ENCODE data around the gene SLC22A5. TPM values are rescaled to one million over a fixed set of nuclear protein-coding genes. Genes with fewer than 3 reads are reported as not detected.

Gene SLC22A5
- total RNA-seq, 1 experiment from 2014 or later: 0.47 TPM

DNA sequence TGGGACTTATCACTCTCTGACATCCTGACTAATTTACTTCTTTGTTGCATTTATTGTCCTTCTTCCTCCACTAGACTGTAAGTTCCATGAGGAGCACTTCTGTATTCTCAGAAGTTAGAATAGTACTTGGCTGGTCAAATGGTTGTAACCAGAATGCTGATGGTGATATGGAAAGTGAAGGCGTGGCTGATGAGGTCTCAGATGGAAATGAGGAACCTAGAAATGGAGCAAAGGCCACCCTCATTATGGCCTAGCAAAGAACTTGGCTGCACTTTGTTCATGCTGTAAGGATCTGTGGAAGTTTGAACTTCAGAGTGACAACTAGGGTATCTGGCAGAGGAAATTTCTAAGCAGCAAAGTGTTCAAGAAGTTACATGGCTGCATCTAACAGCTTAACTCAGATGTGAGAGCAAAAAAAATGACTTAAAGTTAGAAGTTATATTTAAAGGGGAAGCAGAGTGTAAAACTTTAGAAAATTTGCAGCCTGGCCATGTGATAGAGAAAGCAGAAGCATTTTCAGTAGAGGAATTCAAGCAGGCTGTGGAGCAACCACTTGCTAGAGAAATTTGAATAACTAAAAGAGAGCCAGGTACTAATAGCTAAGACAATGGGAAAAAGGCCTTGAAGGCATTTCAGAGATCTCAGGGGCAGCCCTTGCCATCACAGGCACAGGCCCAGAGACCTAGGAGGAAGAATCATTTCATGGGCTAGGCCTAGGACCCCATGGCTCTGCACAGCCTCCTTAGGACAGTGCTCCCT lies 14.9 kb upstream of the SLC22A5 start:
- Histone ChIP-seq H3K27me3 (peaks cover 8% of the 10 kb centered on the region; the same call in 1 of the 2 replicates), H3K36me3 (no peaks in the 10 kb centered on the region), H3K4me1 (no peaks in the 10 kb centered on the region), H3K9me3 (replicated peaks) (peaks cover 7% of the 10 kb centered on the region; the same call in 1 of the 2 replicates), H3K27ac (no peak overlapping the region), H3K4me3 (no peak overlapping the region)
- DNase-seq: no peak

DNA sequence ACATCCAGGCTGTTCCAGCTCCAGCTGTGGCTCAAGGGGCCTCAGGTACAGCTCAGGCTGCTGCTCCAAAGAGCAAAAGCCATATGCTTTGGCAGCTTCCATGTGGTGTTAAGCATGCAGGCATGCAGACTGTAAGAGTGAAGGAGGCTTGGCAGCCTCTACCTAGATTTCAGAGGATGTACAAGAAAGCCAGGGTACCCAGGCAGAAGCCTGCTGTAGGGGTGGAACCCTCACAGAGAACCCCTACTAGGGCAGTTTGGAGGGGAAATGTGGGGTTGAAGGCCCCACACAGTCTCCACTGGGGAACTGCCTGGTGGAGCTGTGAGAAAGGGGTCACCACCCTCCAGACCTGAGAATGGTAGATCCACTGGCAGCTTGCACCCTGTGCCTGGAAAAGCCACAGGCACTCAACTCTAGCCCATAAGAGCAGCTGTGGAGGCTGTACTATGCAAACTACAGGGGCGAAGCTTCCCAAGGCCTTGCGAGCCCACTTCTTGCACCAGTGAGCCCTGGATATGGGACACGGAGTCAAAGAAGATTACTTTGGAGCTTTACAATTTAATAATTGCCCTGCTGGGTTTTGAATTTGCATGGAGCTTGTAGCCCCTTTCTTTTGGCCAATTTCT lies 14.3 kb upstream of the SLC22A5 start:
- DNase-seq: no peak
- H3K36me3 ChIP-seq: no peaks in the 10 kb centered on the region
- H3K27me3 ChIP-seq: peaks cover 8% of the 10 kb centered on the region; the same call in 1 of the 2 replicates
- no peak overlapping the region for H3K27ac ChIP-seq
- no peak overlapping the region for H3K4me3 ChIP-seq
- peaks cover 5% of the 10 kb centered on the region; the same call in 1 of the 2 replicates for H3K9me3 ChIP-seq (replicated peaks)
- H3K4me1 ChIP-seq: no peaks in the 10 kb centered on the region

DNA sequence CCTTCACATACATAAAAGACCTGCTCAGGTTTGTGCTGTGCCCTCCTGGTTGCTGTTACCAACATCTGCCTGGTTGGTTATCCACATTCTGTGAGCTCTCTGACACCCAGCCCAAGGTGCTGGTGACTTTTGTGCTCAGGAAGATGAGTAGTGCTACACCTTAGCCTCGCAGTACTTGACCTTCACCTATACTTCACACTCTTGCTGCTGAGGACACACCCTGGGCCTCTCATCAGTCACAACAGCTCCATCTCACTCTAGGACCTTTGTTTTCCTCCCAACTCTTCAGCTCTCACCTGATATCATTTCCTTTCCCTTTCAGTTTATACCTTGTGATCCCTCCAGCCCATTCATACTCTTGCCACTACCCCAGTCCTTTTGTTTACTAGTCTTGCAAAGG lies 10.7 kb upstream of the SLC22A5 start:
- H3K4me1 ChIP-seq: 0 out of 2 replicates have a peak, but pooled peaks cover 4% of the 10 kb centered on the region
- no peak for DNase-seq
- no peak overlapping the region for H3K27ac ChIP-seq
- peaks cover 5% of the 10 kb centered on the region; the same call in 1 of the 2 replicates for H3K9me3 ChIP-seq (replicated peaks)
- no peaks in the 10 kb centered on the region for H3K36me3 ChIP-seq
- H3K4me3 ChIP-seq: no peak overlapping the region
- peaks cover 6% of the 10 kb centered on the region; the same call in 1 of the 2 replicates for H3K27me3 ChIP-seq

DNA sequence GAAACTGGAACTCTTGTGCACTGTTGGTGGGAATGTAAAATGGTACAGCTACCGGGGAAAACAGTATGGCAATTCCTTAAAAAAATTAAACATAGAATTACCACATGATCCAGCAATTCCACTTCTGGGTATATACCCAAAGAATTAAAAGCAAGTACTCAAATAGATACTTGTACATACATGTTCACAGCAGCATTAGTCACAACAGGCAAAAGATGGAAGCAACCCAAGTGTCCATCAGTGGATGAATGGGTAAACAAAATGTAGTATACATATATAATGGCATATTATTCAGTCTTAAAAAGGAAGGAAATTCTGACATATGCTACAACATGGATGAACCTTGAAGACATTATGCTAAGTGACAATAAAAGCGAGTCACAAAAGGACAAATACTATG lies 7.4 kb upstream of the SLC22A5 start:
- no peak for DNase-seq
- H3K4me3 ChIP-seq: no peak overlapping the region
- H3K9me3 ChIP-seq (replicated peaks): no peaks in the 10 kb centered on the region; the same call in 1 of the 2 replicates
- no peaks in the 10 kb centered on the region for H3K27me3 ChIP-seq
- H3K4me1 ChIP-seq: peaks cover 12% of the 10 kb centered on the region; the same call in 1 of the 2 replicates
- H3K27ac ChIP-seq: no peak overlapping the region
- H3K36me3 ChIP-seq: no peaks in the 10 kb centered on the region

DNA sequence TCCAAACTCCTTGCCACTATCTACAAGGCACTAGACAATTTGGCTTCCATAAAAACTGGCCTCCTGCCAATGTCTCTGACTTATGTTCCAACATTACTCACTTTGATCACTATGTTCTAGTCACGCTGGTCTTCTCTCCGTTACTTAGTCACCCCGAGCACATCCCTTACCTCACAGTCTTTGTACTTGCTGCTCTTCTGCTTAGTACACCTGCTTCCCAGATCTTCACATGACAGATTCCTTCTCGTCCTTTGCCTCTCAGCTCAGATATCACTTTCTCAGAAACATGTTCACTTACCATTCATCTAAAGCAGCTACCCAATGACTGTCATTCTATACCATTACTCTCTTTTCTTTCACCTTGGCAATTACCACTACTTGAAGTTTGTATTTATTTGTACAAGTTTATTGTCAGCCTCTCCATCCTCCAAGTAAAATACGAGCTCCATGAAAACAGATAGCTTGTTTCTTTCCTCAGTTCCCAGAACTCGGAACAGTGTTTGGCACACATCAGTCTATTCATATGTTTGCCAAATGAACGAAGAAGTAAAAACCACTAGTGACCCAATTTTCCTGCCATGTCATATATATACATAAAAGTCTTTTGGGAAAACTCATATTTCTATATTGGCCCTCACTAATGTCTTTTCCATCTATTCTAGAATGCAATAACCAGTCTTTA lies 5.9 kb upstream of the SLC22A5 start:
- no peaks in the 10 kb centered on the region for H3K27me3 ChIP-seq
- no peak overlapping the region for H3K27ac ChIP-seq
- peaks cover 12% of the 10 kb centered on the region; the same call in 1 of the 2 replicates for H3K4me1 ChIP-seq
- no peaks in the 10 kb centered on the region for H3K36me3 ChIP-seq
- peak; percentile 34 to 57 for DNase-seq
- H3K9me3 ChIP-seq (replicated peaks): no peaks in the 10 kb centered on the region; the same call in 1 of the 2 replicates
- H3K4me3 ChIP-seq: no peak overlapping the region

DNA sequence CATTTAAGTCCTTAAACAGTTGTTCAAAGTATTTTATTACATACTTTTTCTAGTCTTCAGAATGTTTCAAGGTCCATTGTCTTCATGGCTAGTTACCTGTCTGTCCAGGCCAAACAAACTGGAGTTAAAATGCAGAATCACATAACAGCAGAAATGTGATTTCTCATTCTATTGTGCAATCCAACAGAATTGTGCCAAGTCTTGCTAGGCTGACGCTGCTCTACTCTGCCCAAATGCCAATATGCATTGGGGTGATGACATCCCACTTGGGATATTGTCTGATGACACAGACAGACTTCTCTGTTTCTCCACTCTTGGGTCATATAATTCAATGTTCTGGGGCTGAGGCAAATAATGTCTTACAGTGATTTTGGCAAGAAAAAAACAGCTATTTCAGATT lies 5.2 kb upstream of the SLC22A5 start:
- Histone ChIP-seq H3K27me3 (no peaks in the 10 kb centered on the region), H3K4me1 (peaks cover 12% of the 10 kb centered on the region; the same call in 1 of the 2 replicates), H3K27ac (no peak overlapping the region), H3K9me3 (replicated peaks) (no peaks in the 10 kb centered on the region; the same call in 1 of the 2 replicates), H3K4me3 (no peak overlapping the region), H3K36me3 (no peaks in the 10 kb centered on the region)
- DNase-seq: no peak

DNA sequence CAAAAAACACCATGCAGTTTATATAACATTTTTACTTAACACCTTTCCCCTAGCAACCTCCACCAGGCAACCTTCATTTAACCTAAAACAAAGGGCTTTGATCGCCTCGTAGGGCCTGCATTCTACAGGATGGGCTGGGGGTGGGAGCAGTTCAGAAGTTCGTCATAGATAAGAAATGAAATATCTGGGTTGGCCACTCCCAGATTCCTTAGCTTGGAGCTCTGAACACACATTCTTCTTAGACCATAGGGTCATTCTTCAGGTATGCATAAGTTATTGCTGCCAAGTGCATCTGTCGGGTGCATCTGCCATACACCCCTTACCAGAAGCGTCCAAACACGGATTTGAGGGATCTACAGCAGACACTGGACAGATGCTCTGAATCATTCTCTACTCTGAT lies 4.3 kb upstream of the SLC22A5 start:
- no peaks in the 10 kb centered on the region for H3K9me3 ChIP-seq (replicated peaks)
- H3K4me3 ChIP-seq: no peak overlapping the region
- H3K36me3 ChIP-seq: no peaks in the 10 kb centered on the region
- peak; percentile 29 to 39 for DNase-seq
- peaks cover 12% of the 10 kb centered on the region; the same call in 1 of the 2 replicates for H3K4me1 ChIP-seq
- H3K27ac ChIP-seq: peak overlapping the region; percentile 27
- no peaks in the 10 kb centered on the region for H3K27me3 ChIP-seq

DNA sequence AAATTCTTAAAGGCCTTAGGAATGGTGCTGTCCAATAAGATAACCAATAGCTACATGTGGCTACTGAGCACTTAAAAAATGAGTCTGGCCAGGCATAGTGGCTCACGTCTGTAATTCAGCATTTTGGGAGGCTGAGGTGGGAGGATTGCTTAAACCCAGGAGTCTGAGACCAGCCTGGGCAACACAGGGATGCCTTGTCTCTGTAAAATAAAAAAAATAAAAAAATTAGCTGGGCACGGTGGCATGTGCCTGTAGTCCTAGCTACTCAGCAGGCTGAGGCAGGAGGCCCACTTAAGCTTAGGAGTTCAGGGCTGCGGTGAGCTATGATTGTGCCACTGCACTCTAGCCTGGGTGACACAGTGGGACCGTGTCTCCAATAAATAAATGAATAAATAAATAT lies 1.3 kb upstream of the SLC22A5 start:
- no peaks in the 10 kb centered on the region for H3K27me3 ChIP-seq
- no peak for DNase-seq
- H3K4me3 ChIP-seq: no peak overlapping the region
- H3K27ac ChIP-seq: no peak overlapping the region
- H3K36me3 ChIP-seq: no peaks in the 10 kb centered on the region
- H3K9me3 ChIP-seq (replicated peaks): no peaks in the 10 kb centered on the region
- peaks cover 18% of the 10 kb centered on the region; the same call in 1 of the 2 replicates for H3K4me1 ChIP-seq

DNA sequence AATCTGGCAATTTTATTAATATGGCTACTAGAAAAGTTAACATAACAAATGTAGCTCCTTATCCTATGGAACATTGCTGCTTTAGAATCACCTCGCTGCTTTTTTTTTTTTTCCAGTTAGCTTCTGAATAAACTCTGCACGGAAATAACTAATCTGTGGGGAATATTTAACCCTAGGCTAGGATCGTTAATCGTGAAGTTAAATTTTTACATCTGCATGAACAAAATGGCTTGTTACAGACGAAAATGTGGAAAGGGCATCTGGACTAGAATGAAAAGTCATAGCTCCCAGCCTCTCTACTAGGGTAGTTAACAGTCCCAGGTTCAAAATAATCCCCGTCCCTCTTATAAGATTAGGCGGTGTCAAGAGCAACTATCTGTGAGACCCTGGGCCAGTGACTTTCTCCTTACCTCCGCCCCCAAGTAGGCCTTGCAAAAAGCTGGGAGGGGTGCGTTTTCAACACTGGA lies 470 bp upstream of the SLC22A5 start:
- Histone ChIP-seq H3K27ac (no peak overlapping the region; the same call in 1 of the 2 replicates), H3K4me1 (peaks cover 15% of the 10 kb centered on the region; the same call in 1 of the 2 replicates)

DNA sequence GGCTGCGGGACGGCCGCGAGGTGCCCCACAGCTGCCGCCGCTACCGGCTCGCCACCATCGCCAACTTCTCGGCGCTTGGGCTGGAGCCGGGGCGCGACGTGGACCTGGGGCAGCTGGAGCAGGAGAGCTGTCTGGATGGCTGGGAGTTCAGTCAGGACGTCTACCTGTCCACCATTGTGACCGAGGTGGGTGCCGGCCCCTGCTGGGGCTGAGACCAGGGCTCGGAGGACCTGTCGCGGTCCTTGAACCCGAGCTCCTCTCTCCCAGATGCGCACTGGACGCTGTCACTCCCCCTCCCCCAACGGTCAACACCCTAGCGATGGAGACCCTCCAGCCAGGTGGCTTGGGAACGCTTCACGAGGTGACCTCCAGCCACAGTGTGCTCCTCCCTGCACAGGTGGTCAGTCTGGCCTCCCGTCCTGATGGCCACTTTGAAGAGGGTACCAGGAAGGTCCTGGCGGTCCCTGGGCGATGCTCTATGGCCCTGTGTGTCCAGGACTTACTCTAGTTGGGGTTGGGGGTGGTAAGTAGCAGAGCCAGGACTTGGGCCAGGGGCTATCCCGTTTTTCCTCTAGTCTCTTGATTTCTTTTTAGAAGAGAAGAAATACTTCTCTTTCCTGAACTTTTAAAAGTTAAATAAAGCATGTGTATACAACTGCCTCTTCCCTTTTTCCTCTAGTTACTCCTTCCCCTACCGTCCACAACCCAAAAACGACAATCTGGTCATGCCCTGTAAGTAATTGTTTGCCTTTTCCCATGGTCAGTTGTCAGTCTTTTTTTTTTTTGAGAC lies 866 bp downstream of the SLC22A5 start:
- H3K9me3 ChIP-seq (replicated peaks): no peaks in the 10 kb centered on the region
- no peak overlapping the region for H3K27ac ChIP-seq
- DNase-seq: no peak
- H3K36me3 ChIP-seq: no peaks in the 10 kb centered on the region
- no peak overlapping the region for H3K4me3 ChIP-seq
- H3K4me1 ChIP-seq: peaks cover 7% of the 10 kb centered on the region; the same call in 1 of the 2 replicates
- H3K27me3 ChIP-seq: no peaks in the 10 kb centered on the region

More for the DNA sequence above, 470 bp upstream of the SLC22A5 start:
- Histone ChIP-seq H3K27me3 (no peaks in the 10 kb centered on the region), H3K9me3 (replicated peaks) (no peaks in the 10 kb centered on the region), H3K36me3 (no peaks in the 10 kb centered on the region), H3K4me3 (peak overlapping the region; percentile 54)
- DNase-seq: no peak

DNA sequence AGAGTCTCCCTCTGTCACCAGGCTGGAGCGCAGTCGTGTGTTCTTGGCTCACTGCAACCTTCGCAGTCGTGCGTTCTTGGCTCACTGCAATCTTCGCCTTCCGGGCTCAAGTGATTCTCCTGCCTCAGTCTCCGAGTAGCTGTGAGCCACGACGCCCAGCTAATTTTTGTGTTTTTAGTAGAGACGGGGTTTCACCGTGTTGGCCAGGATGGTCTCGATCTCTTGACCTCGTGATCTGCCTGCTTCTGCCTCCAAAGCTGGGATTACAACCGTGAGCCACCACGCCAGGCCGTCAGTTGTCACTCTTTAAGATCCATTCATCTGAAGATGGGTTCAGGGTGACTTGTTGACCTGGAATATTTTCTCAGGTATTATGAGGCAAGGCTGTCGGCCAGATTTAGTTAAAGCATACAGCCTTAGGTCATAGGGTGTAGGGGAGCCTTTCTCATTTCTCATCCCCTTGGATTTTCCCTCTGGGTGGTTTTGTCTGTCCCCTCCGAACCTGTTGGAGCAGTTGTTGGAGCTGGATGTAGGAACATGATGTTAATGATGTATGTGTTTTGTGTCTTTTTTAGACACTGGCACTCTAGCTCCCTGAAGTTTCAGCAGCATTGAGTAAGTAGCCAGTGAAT lies 1.6 kb downstream of the SLC22A5 start:
- Histone ChIP-seq H3K4me3 (no peak overlapping the region), H3K27me3 (no peaks in the 10 kb centered on the region), H3K36me3 (no peaks in the 10 kb centered on the region), H3K4me1 (peaks cover 7% of the 10 kb centered on the region; the same call in 1 of the 2 replicates), H3K9me3 (replicated peaks) (no peaks in the 10 kb centered on the region), H3K27ac (no peak overlapping the region)
- no peak for DNase-seq

DNA sequence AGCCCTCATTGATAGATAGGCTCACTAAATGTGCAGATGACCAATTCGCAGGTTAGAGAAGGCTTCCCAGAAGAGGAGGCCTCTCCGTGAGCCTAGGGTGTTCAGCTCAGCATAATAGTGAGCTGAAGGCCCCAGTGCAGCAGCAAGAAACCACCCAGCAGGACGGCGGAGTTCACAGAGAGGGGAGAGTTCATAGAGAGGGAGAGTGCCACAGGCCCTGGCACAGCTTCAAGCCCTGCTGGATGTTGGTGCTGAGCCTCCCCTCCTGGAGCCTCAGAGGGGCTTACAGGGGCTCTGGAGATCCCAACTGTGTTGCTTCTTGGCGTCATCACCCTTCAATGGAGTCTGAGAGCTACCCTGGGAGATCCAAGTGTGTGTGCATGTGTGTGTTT lies 2.1 kb downstream of the SLC22A5 start:
- DNase-seq: no peak
- no peaks in the 10 kb centered on the region for H3K36me3 ChIP-seq
- no peak overlapping the region for H3K4me3 ChIP-seq
- H3K4me1 ChIP-seq: peaks cover 7% of the 10 kb centered on the region; the same call in 1 of the 2 replicates
- no peaks in the 10 kb centered on the region for H3K9me3 ChIP-seq (replicated peaks)
- H3K27ac ChIP-seq: no peak overlapping the region
- H3K27me3 ChIP-seq: no peaks in the 10 kb centered on the region

DNA sequence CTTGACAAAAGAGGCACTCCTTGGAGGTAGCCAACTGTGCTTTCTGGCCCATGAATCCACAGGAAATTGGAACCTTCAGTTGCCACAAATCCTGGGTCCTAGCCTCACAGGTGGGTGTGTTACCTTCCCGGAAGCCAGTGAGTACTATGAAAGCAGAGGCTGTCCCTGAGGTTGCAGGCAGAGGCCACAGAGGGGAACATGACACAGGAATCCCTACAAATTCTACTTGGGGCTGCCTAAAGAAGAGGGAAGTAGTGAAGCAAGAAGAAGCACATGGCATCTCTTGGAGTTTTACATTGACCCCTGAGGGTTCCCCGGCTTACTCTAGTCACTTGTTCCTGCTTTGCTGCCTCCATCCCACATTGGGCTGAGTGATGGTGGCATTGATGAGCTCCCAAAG lies 2.6 kb downstream of the SLC22A5 start:
- no peak overlapping the region for H3K4me3 ChIP-seq
- peaks cover 7% of the 10 kb centered on the region; the same call in 1 of the 2 replicates for H3K4me1 ChIP-seq
- H3K27me3 ChIP-seq: no peaks in the 10 kb centered on the region
- no peaks in the 10 kb centered on the region for H3K9me3 ChIP-seq (replicated peaks)
- H3K36me3 ChIP-seq: no peaks in the 10 kb centered on the region
- H3K27ac ChIP-seq: no peak overlapping the region
- no peak for DNase-seq

DNA sequence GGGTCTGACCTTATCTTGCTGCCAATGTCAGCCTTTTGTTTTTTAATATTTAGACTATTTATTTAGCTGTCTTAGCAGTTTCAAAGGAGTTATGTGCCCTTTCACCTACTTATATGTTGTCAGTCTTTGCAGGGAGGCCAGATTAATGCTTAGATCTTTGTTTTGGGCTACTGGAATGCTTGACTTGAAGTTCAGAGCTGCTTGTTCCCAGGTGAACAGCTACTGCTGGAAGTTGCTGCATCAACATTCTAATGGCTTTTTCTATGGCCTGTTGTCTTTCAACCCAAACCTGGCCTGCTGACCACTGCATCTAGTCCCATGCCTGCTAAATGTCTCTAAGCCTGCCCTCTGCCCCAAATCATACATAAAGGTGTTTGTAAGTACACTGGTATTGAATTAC lies 3.0 kb downstream of the SLC22A5 start:
- peaks cover 7% of the 10 kb centered on the region; the same call in 1 of the 2 replicates for H3K4me1 ChIP-seq
- DNase-seq: no peak
- H3K27ac ChIP-seq: no peak overlapping the region
- H3K9me3 ChIP-seq (replicated peaks): no peaks in the 10 kb centered on the region
- no peaks in the 10 kb centered on the region for H3K27me3 ChIP-seq
- no peaks in the 10 kb centered on the region for H3K36me3 ChIP-seq
- H3K4me3 ChIP-seq: no peak overlapping the region

Data from SJCRH30 (cell line).